ENCODE measurements around the gene PDCD1.

The PDCD1 gene

DNA sequence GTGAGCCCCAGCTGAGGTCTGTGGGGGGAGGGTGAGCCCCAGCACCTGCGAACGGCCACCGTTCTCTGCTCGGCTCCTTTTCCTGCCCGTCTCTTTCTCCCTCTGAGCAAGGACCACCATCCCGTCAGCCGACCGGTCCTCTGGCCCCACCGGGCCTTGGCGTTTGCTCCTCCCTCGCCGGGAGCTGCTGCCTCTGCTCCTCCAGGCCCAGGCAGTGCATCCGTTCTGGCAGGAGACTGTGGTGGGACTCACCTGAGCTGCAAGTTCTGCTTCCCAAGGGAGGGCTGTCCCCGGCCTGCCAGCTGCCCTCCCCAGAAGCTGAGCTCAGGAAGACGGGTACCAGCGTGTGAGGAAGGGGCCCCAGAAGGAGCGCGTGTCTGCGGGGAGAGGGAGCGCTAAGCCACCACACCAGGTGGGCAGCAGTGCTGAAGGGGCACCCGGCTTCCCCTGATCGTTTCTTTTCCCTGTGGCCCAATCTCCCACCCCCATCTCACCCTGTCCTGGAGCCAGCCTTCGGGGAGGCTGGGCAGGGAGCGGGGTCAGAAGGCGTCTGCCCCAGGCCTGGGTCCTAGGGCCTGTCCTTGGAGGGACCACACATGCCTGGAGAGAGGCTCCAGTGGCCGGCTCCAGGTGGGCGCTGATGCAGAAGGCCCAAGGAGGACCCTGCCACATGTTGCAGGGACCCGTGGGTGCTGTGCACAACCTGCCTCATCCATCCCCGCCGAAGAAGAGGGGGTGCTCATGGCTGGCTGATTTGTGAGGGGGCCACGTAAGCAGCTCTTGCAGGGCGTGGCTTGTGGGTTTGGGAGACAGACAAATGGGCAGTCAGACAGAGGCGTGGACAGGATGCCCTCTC, 8.3 kb upstream of the PDCD1 start:
- H3K4me3 ChIP-seq (ENCODE audit: low read depth, low read length) = no peak overlapping the region
- DNase-seq (ENCODE audit: low read depth) = no peak
- TF ChIP-seq, protein P1, sequence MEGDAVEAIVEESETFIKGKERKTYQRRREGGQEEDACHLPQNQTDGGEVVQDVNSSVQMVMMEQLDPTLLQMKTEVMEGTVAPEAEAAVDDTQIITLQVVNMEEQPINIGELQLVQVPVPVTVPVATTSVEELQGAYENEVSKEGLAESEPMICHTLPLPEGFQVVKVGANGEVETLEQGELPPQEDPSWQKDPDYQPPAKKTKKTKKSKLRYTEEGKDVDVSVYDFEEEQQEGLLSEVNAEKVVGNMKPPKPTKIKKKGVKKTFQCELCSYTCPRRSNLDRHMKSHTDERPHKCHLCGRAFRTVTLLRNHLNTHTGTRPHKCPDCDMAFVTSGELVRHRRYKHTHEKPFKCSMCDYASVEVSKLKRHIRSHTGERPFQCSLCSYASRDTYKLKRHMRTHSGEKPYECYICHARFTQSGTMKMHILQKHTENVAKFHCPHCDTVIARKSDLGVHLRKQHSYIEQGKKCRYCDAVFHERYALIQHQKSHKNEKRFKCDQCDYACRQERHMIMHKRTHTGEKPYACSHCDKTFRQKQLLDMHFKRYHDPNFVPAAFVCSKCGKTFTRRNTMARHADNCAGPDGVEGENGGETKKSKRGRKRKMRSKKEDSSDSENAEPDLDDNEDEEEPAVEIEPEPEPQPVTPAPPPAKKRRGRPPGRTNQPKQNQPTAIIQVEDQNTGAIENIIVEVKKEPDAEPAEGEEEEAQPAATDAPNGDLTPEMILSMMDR (IDR thresholded peaks at IDR 0.05; ENCODE audit: insufficient read depth, low read depth, low read length, missing control alignments) = no peak

- TF ChIP-seq, protein P1 (IDR thresholded peaks at IDR 0.05; ENCODE audit: insufficient read depth, low read depth, low read length, missing control alignments) = peak; percentile 5
These were observed 7.5 kb upstream of the PDCD1 start for GRCh38 chr2:241865957-241866789.

DNA sequence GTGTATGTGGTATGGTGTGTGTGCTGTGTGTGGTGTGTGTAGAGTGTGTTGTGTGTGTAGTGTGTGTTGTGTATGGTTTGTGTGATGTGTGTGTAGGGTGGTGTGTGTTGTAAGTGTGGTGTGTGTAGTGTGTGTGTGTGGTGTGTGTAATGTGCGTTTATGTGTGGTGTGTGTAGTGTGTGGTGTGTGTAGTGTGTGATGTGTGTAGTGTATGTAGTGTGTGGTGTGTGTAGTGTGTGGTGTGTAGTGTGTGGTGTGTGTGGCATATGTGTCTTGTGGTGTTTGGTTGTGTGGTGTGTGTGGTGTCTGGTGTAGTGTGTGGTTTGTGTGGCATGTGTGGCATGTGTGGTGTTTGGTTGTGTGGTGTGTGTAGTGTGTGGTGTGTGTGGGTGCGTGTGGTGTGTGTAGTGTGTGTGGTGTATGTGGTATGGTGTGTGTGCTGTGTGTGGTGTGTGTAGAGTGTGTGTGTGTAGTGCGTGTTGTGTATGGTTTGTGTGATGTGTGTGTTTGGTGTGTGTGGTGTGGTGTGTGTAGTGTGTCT, 6.8 kb upstream of the PDCD1 start:
- TF ChIP-seq, protein P1 (IDR thresholded peaks at IDR 0.05; ENCODE audit: insufficient read depth, low read depth, low read length, missing control alignments) = no peak
- no peak for DNase-seq (ENCODE audit: low read depth)
- H3K4me3 ChIP-seq (ENCODE audit: low read depth, low read length) = no peak overlapping the region

More at GRCh38 chr2:241865957-241866789, 7.5 kb upstream of the PDCD1 start:
- H3K4me3 ChIP-seq (ENCODE audit: low read depth, low read length) = no peak overlapping the region
- peak; percentile 28 for DNase-seq (ENCODE audit: low read depth)

DNA sequence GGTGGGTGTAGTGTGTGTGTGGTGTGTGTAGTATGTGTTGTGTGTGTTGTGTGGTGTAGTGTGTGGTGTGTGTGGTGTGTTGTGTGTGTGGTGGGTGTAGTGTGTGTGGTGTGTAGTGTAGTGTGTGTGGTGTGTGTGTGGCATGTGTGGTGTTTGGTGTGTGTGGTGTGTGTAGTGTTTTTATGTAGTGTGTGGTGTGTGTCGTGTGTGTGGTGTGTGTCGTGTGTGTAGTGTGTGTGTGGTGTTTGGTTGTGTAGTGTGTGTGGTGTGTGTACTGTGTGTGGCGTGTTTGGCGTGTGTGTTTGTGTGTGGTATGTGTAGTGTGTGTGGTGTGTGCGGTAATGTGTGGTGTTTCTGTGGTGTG, 6.1 kb upstream of the PDCD1 start:
- no peak overlapping the region for H3K4me3 ChIP-seq (ENCODE audit: low read depth, low read length)
- no peak for DNase-seq (ENCODE audit: low read depth)
- TF ChIP-seq, protein P1 (IDR thresholded peaks at IDR 0.05; ENCODE audit: insufficient read depth, low read depth, low read length, missing control alignments) = no peak

- DNase-seq (ENCODE audit: low read depth) = no peak
- TF ChIP-seq, protein P1 (IDR thresholded peaks at IDR 0.05; ENCODE audit: insufficient read depth, low read depth, low read length, missing control alignments) = no peak
- H3K4me3 ChIP-seq (ENCODE audit: low read depth, low read length) = no peak overlapping the region
These were observed 5.6 kb upstream of the PDCD1 start for GRCh38 chr2:241864168-241864849.

DNA sequence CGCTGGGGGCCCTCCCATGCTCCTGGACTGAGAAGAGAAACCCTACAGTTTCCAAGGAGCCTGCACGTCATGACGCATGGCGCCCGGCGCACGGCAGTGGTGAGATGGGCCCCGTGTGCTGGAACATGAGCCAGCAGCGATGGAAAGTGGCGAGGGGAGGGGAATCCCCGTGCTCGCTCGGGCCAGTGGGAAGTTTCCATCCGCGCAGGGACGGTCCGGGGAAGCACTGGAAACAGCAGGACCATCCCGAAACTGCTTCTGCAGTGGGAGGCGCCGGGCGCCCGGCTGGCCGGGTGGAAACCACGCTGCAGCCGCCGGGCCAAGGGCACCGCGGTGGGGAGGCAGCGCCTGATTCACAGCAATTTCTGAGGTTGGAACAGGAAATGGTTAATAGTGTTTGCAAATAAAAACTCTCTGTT, 4.9 kb upstream of the PDCD1 start:
- peak overlapping the region; percentile 41 for H3K4me3 ChIP-seq (ENCODE audit: low read depth, low read length)
- DNase-seq (ENCODE audit: low read depth) = peak; percentile 72
- TF ChIP-seq, protein P1 (IDR thresholded peaks at IDR 0.05; ENCODE audit: insufficient read depth, low read depth, low read length, missing control alignments) = no peak
